Stomach (tissue), 9 donors: ENCODE data around the gene FLYWCH2. TPM values are rescaled to one million over a fixed set of nuclear protein-coding genes. Genes with fewer than 3 reads are reported as not detected.

Source experiments
- DNase-seq, 2 donors: peaks; one replicate each; pipeline versions ENCODE4 v3.0.0 to v3.0.0-alpha.2; 2013 to 2019
- H3K27ac ChIP-seq, 5 donors: fragments of 200-600 bp in 4 of 5; sonication (generic) in 4 of 5; one replicate each; pipeline ENCODE4 v1.5.1; 2013 to 2019; ENCODE audit warnings: mild to moderate bottlenecking in 1 of 5, moderate library complexity in 1 of 5
- H3K27me3 ChIP-seq, 3 donors: fragments of 200-600 bp; sonication (generic); one replicate each; pipeline ENCODE4 v1.5.1; 2017 to 2019; ENCODE audit warnings: mixed run types in 1 of 3
- H3K36me3 ChIP-seq, 4 donors: fragments of 200-600 bp; sonication (generic); 1 replicate in 3 of 4; 2 replicates in 1 of 4; pipeline ENCODE4 v1.5.1; 2016 to 2019
- H3K4me1 ChIP-seq, 4 donors: fragments of 200-600 bp; sonication (generic); one replicate each; pipeline ENCODE4 v1.5.1; 2016 to 2019
- H3K4me3 ChIP-seq, 4 donors: fragments of 200-600 bp; sonication (generic) in 3 of 4; one replicate each; pipeline ENCODE4 v1.5.1; 2016 to 2019; ENCODE audit warnings: mild to moderate bottlenecking in 1 of 4
- H3K9me3 ChIP-seq, 4 donors: fragments of 200-600 bp; sonication (generic); one replicate each; pipeline ENCODE4 v1.5.1; 2016 to 2019
- CTCF ChIP-seq, 7 experiments: fragments of 450-650 bp in 4 of 7; fragments of 200-600 bp in 3 of 7; sonication (generic) in 3 of 7; IDR thresholded peaks; one replicate each; pipeline ENCODE4 v1.5.1; 2016 to 2019; ENCODE audit warnings: antibody characterized with exemption in 7 of 7, control low read depth in 2 of 7, mild to moderate bottlenecking in 1 of 7
- EP300 ChIP-seq: sonication (generic); formaldehyde crosslinking; IDR thresholded peaks from one replicate; pipeline ENCODE4 v1.6.1; 2017; ENCODE audit warnings: antibody characterized with exemption
- POLR2A ChIP-seq, 4 donors: fragments of 450-650 bp; IDR thresholded peaks; one replicate each; pipeline ENCODE4 v1.6.1; 2016; ENCODE audit warnings: antibody characterized with exemption in 4 of 4, control low read depth in 2 of 4, mild to moderate bottlenecking in 1 of 4, moderate library complexity in 1 of 4
- POLR2AphosphoS5 ChIP-seq, 3 donors: sonication (generic); formaldehyde crosslinking; IDR thresholded peaks; one replicate each; pipeline ENCODE4 v1.6.1; 2016; ENCODE audit warnings: antibody characterized with exemption in 3 of 3
- whole genome bisulfite sequencing, 5 donors: extraction: QIAGEN DNeasy Blood & Tissue Kit in 3 of 5; methylation state at CpG; one replicate each; pipeline versions ENCODE4 v1.1.5 to v1.1.7; 2013 to 2018; 5-methylcytosine and 5-hydroxymethylcytosine counted together
- intact Hi-C: fragments of 100-400 bp; cut with DNase I; formaldehyde crosslinking; loops from one replicate; pipeline ENCODE4 v1.15.1; 2023; ENCODE audit warnings: low total_unique reads
- polyA plus RNA-seq, 3 donors: library from polyadenylated mRNA; stranded (reverse); fragments of 200-250 nt; gene quantifications; one replicate each; pipeline ENCODE4 v1.2.3, GENCODE V29; 2013
- total RNA-seq, 5 donors: library from RNA; depleted of rRNA; stranded (reverse); fragments of >200 nt; gene quantifications; one replicate each; pipeline versions ENCODE4 v1.1.0 to v1.2.3, GENCODE V29; 2014 to 2016
- donor health status: healthy with polysubstance abuse.
- donor health status: Bipolar disorder and iron deficiency.
- donor health status: healthy.

Gene FLYWCH2
- total and polyA plus RNA-seq, 8 donors: 19.6 to 76.4 (median 41.2) TPM

GRCh38 chr16:2933701-2934100, 50.7 kb downstream of the FLYWCH2 start:
- 89 to 96% (median 92%) methylated on average over 5 to 22 of the region's 22 CpGs for WGBS, 5 donors
- Histone ChIP-seq H3K27ac (no peak overlapping the region), H3K27me3 (no peaks in the 10 kb centered on the region), H3K36me3 (peaks cover 61 to 92% (median 89%) of the 10 kb centered on the region in 4 donors), H3K4me3 (no peak overlapping the region), H3K4me1 (no peaks in the 10 kb centered on the region), H3K9me3 (no peaks in the 10 kb centered on the region)
- no peak for DNase-seq
- intact Hi-C loops: no loop called here
- TF ChIP-seq EP300: no peak
- no peak for TF ChIP-seq CTCF (IDR thresholded peaks at IDR 0.05)
- no peak for TF ChIP-seq POLR2AphosphoS5 (IDR thresholded peaks at IDR 0.05)
- TF ChIP-seq POLR2A (IDR thresholded peaks at IDR 0.05): no peak

GRCh38 chr16:2934450-2934849, 51.4 kb downstream of the FLYWCH2 start:
- Histone ChIP-seq H3K36me3 (peaks cover 69 to 96% (median 92%) of the 10 kb centered on the region in 4 donors), H3K4me3 (no peak overlapping the region), H3K27me3 (no peaks in the 10 kb centered on the region), H3K9me3 (no peaks in the 10 kb centered on the region), H3K27ac (no peak overlapping the region), H3K4me1 (no peaks in the 10 kb centered on the region)
- DNase-seq: no peak
- intact Hi-C loops: no loop called here
- TF ChIP-seq CTCF (IDR thresholded peaks at IDR 0.05): no peak
- no peak for TF ChIP-seq POLR2AphosphoS5 (IDR thresholded peaks at IDR 0.05)
- no peak for TF ChIP-seq POLR2A (IDR thresholded peaks at IDR 0.05)
- TF ChIP-seq EP300: no peak
- WGBS, 5 donors: 86 to 94% (median 92%) methylated on average over 15 of the region's 15 CpGs

GRCh38 chr16:2936436-2937011, 53.5 kb downstream of the FLYWCH2 start:
- WGBS, 5 donors: 90 to 94% (median 92%) methylated on average over 16 to 22 of the region's 22 CpGs
- peaks cover 72 to 96% (median 92%) of the 10 kb centered on the region in 4 donors for H3K36me3 ChIP-seq
- no peaks in the 10 kb centered on the region for H3K4me1 ChIP-seq
- no peak for DNase-seq
- no peak for TF ChIP-seq CTCF (IDR thresholded peaks at IDR 0.05)
- TF ChIP-seq POLR2A (IDR thresholded peaks at IDR 0.05): no peak
- H3K27me3 ChIP-seq: no peaks in the 10 kb centered on the region
- no peaks in the 10 kb centered on the region for H3K9me3 ChIP-seq
- no peak overlapping the region for H3K4me3 ChIP-seq
- intact Hi-C loops: no loop called here
- no peak overlapping the region for H3K27ac ChIP-seq

- 93 to 99% (median 95%) methylated on average over 17 to 24 of the region's 24 CpGs for WGBS, 5 donors
- no peak for TF ChIP-seq POLR2A (IDR thresholded peaks at IDR 0.05)
- TF ChIP-seq POLR2AphosphoS5 (IDR thresholded peaks at IDR 0.05): no peak
- no peak for TF ChIP-seq CTCF (IDR thresholded peaks at IDR 0.05)
- no peak for TF ChIP-seq EP300
Observed at GRCh38 chr16:2937170-2937569, 54.2 kb downstream of the FLYWCH2 start.

More at GRCh38 chr16:2937170-2937569, 54.2 kb downstream of the FLYWCH2 start:
- Histone ChIP-seq H3K4me1 (no peaks in the 10 kb centered on the region), H3K4me3 (no peak overlapping the region), H3K36me3 (peaks cover 72 to 100% (median 97%) of the 10 kb centered on the region in 4 donors), H3K27ac (no peak overlapping the region), H3K27me3 (no peaks in the 10 kb centered on the region), H3K9me3 (no peaks in the 10 kb centered on the region)
- DNase-seq: no peak
- intact Hi-C loops: no loop called here
